Measurements from ENCODE around the gene ENDOU.
A peak's percentile ranks its signal among the peaks of the same experiment; 100 is the strongest.

The ENDOU gene

GRCh38 chr12:47717443-47718193 is 7.7 kb downstream of the ENDOU start:
- DNase-seq = peak; percentile 73

GRCh38 chr12:47717046-47717442 is 8.2 kb downstream of the ENDOU start:
- DNase-seq = no peak

GRCh38 chr12:47715877-47716548 is 9.3 kb downstream of the ENDOU start:
- DNase-seq = no peak

- peak; percentile 89 for DNase-seq
Observed at GRCh38 chr12:47715393-47715876, 9.9 kb downstream of the ENDOU start.

DNA sequence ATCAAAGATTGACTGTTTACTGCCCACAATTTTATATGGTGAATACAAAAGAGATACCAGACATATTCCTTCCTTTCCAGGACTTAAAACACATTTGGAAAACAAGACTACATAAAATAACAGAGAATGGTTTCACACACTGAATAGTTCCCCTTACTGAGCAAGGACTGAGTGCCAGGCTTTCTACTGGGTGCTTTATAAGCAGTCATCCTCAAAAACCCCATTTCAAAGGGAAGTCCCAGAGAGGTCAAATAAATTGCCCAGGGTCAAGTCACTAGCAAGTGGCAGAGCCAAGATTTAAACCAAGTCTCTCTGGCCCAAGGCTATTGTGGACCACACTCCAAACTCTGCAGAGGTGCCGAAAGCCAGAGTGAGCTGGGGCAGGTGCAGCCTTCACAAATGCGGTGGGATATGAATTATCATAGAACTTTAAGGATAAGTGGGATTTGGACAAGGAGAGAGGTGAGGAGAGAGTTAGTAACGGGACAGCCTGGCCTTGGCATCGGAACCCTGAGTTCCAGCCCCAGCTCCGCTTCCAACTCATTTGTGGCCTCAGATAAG is 10.4 kb downstream of the ENDOU start:
- DNase-seq = no peak

DNA sequence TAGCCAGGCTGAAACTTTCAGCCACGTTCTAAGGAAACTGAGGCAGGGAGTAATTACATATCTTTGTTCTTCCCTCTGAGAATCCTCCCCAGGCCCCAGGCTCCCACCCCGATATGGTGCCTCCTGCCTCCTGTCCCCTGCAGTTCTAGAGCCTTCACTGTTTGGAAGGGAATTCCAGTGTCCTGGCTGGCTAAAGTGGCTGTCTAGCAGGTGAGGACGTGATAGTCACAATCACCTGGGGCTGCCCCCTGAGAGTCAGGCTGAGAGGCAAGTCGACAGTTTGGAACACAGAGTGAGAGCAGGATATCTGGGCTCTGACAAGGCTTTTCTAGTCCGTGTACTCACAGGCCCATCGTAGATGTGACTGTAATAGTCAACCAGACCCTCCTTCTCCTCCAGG is 13.1 kb downstream of the ENDOU start:
- no peak for DNase-seq

GRCh38 chr12:47711448-47711847 is 13.8 kb downstream of the ENDOU start:
- DNase-seq = no peak

- no peak for DNase-seq
Observed at GRCh38 chr12:47710278-47710677, 15.0 kb downstream of the ENDOU start.

DNA sequence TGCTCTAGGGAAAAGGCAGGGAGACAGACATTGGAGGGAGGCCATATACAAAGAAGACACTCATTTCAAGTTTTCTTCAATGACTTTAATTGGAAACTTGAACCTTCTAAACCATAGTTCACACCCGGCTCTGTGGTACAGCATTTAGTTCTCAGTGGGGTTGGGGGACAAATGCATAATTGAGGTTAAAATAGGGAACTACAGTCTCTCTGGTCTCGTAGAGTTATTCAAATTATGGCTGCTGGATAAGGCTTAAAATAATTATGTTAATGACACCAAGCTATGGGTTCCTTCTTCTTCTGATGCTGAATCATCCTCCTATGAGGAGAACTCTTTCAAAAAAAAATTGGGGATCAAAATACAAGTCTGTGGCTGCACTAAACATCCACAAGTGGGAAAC is 15.6 kb downstream of the ENDOU start:
- DNase-seq = no peak

GRCh38 chr12:47709237-47709636 is 16.1 kb downstream of the ENDOU start:
- DNase-seq = no peak

GRCh38 chr12:47707905-47708543 is 17.3 kb downstream of the ENDOU start:
- no peak for DNase-seq

- no peak for DNase-seq
Observed at GRCh38 chr12:47707355-47707754, 17.9 kb downstream of the ENDOU start.

DNA sequence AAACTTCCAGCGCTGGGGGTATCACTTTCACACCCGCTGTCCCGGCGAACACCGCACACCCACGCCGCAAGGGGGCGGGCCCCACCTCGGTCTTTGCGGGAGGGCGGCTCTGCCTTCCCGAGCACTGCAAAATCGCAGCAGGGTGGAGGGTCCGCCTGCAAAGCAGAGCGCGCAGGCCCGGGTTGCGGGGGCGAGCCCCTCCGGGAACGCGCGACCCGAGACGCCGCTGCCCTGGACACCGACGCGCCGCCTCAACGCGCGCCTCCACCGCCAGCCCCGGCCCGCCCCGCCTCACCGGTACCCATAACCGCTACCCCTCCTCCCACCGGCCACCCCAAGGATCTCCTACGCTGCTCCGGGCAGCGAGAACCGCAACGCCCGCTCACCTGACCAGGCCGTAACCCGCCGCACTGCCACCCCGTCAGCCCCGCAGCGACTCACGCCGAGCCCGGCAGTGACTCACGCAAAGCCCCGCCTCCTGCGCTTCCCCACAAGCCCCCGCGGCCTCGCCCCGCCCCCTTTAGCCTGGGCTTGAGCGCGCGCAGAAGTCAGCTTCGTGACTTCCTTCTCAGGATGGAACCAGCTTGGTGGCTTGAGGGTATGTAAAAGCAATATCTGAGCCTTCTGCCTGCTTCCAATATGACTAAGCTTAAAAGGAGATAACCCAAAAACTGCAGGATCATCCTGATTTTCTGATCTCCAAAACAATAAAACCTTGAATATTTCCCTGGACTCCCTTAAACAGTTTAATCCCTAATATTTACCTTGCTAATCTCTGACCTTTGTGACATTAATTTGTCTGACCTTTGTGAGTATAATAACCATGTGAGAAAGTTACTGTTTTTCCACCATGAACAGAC is 19.5 kb downstream of the ENDOU start, which contains the start of gene RPAP3:
RPAP3 (minus strand) TSS at position 465 of the 860 bp plus-strand sequence. CDS start 3,190 bp downstream, outside the sequence.
- peak; percentile 99 for DNase-seq

GRCh38 chr12:47705229-47705565 is 20.1 kb downstream of the ENDOU start:
- DNase-seq = no peak

DNA sequence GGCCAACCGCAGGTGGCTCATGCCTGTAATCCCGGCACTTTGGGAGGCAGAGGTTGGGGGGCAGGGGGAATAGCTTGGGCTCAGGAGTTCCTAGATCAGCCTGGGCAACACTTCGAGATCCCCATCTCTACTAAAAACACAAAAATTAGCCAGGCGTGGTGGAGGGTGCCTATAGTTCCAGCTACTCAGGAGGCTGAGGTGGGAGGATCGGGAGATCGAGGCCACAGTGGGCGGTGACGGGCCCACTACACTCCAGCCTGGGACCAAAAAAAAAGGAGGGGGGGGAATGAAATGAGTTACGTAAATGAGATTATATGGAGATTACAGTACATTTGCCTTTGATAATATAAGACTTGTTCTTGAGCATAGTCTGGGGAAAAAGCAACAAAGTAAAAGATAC is 20.6 kb downstream of the ENDOU start:
- DNase-seq = no peak

- no peak for DNase-seq
Observed at GRCh38 chr12:47700263-47700662, 25.0 kb downstream of the ENDOU start.

GRCh38 chr12:47698631-47699030 is 26.7 kb downstream of the ENDOU start:
- DNase-seq = no peak

- DNase-seq = no peak
Observed at GRCh38 chr12:47698055-47698454, 27.2 kb downstream of the ENDOU start.

DNA sequence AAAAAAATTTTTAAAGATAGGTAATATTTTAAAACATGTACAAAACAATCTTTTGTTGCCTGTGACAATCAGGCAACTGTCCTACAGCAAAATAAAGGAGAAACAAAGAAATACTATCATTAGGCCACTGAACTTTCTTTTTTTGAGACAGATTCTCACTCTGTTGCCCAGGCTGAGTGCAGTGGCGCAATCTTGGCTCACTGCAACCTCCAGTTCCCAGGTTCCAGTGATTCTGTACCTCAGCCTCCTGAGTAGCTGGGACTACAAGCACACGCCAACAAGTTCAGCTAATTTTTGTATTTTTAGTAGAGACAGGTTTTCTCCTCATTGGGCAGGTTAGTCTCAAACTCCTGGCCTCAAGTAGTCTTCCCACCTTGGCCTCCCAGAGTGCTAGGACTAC is 36.1 kb downstream of the ENDOU start:
- no peak for DNase-seq

DNA sequence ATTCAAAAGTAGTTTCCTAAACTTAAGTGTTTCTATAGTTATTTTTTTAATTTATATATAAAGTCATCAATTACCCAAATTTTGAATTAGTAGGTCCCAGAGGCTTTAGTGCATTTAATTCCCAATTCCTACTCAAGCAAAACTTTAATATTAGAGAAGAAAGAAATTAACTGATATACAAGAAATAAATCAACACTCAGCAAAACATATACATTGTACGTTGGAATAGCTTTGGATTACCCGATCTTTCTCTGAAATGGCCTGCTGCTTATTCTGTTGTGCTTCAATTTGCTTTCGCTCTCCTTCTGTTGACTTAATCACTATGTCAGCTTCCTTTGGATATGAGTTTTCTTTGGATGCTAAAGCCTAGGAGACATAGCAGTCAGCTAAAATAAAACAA is 37.7 kb downstream of the ENDOU start:
- no peak for DNase-seq

DNA sequence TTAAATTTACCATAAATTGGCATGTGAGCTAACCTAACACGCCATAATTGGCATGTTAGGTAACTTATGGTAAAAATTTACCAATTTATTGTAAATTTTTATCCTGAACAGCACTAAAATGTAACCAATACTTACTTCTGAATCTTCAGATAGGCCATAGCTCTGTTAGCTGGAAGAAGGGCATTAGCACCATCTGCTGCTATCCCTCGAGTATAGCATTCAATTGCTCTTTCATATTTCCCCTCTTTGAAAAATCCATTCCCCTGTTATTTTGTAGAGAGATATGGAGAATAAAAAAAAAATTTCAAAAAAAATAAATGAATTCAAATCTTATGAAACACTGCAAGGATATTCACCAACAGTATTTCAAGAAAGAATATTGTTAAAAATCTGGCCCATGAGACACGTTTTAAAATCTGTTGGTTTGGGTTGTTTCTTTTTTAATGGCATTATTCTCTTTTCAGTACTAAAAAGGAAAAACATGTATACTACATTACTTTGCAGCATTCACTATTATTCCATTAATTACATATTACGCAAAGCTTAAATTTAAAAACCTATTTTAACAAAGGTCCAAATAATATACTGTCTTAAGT is 38.5 kb downstream of the ENDOU start:
- DNase-seq = no peak

DNA sequence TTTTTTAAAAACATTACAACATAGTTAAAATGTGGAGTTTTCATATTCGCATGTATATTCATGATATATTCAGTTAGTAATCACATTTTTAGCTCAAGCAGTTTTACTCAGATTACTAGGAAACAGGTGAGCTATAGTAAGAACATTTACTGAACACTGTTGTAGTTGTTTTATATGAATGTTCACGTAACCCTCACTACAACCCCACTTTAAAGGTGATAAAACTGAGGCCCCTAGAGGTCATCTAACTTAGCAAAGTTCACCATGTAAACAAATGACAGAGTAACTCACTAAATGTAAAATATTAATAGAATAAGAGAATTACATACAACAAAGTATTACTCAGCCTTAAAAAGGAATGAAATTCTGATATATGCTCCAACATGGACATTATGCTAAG is 45.5 kb downstream of the ENDOU start:
- DNase-seq = no peak

Measured in activated CD8-positive, alpha-beta memory T cell treated with anti-CD3 and anti-CD28 coated beads for 24 hours (primary cell).